ENCODE data around the gene SLC25A12.
A peak's percentile ranks its signal among the peaks of the same experiment; 100 is the strongest.
"Not testable (repeated sequence)": the region's sequence is repeated elsewhere in the genome, so short reads cannot be mapped to it uniquely, and the experiment has no call there.

SLC25A12 gene

GRCh38 chr2:171893824-171894611 is at the start of gene SLC25A12:
TSS of gene SLC25A12 (minus strand) at chr2:171894244. CDS start at chr2:171894214, 30 bp downstream.
- DNase-seq: peak; percentile 86

- DNase-seq: no peak
Measured at GRCh38 chr2:171941316-171941699, 47.3 kb upstream of the SLC25A12 start.

- DNase-seq: no peak
Measured at GRCh38 chr2:171939743-171940071, 45.7 kb upstream of the SLC25A12 start.

- DNase-seq: no peak
Measured at GRCh38 chr2:171939058-171939742, 45.2 kb upstream of the SLC25A12 start.

- DNase-seq: no peak
Measured at GRCh38 chr2:171930385-171930784, 36.3 kb upstream of the SLC25A12 start.

GRCh38 chr2:171924170-171924942 is 30.3 kb upstream of the SLC25A12 start:
- DNase-seq: no peak

GRCh38 chr2:171923206-171923605 is 29.2 kb upstream of the SLC25A12 start:
- peak; percentile 42 for DNase-seq

GRCh38 chr2:171922230-171923022 is 28.4 kb upstream of the SLC25A12 start, which contains the start of gene HAT1:
TSS of gene HAT1 (plus strand) at chr2:171922461. CDS start at chr2:171922501, 40 bp downstream.
- DNase-seq: peak; percentile 99

GRCh38 chr2:171921970-171922229 is 27.9 kb upstream of the SLC25A12 start:
- no peak for DNase-seq

GRCh38 chr2:171919453-171919852 is 25.4 kb upstream of the SLC25A12 start:
- no peak for DNase-seq

GRCh38 chr2:171913517-171913916 is 19.5 kb upstream of the SLC25A12 start:
- no peak for DNase-seq

- no peak for DNase-seq
Measured at GRCh38 chr2:171910494-171910893, 16.4 kb upstream of the SLC25A12 start.

- DNase-seq: no peak
Measured at GRCh38 chr2:171909266-171909665, 15.2 kb upstream of the SLC25A12 start.

GRCh38 chr2:171908235-171908634 is 14.2 kb upstream of the SLC25A12 start:
- DNase-seq: no peak

GRCh38 chr2:171902840-171903420 is 8.9 kb upstream of the SLC25A12 start:
- no peak for DNase-seq

GRCh38 chr2:171899623-171900282 is 5.7 kb upstream of the SLC25A12 start:
- DNase-seq: not testable (repeated sequence)

GRCh38 chr2:171895786-171896185 is 1.7 kb upstream of the SLC25A12 start:
- DNase-seq: no peak

- DNase-seq: no peak
Measured at GRCh38 chr2:171894612-171894947, 536 bp upstream of the SLC25A12 start.

GRCh38 chr2:171893196-171893823 is 734 bp downstream of the SLC25A12 start:
- no peak for DNase-seq

GRCh38 chr2:171889808-171890207 is 4.2 kb downstream of the SLC25A12 start:
- DNase-seq: no peak

- no peak for DNase-seq
Measured at GRCh38 chr2:171889333-171889732, 4.7 kb downstream of the SLC25A12 start.

Data from left hindlimb (tissue), 1 donor.